ENCODE measurements around the gene CDH13. TPM values are rescaled to one million over a fixed set of nuclear protein-coding genes. Genes with fewer than 3 reads are reported as not detected.

CDH13 gene
- total and polyA plus RNA-seq, 2 experiments from 2014 or later, result 1.2 to 1.5 TPM

DNA sequence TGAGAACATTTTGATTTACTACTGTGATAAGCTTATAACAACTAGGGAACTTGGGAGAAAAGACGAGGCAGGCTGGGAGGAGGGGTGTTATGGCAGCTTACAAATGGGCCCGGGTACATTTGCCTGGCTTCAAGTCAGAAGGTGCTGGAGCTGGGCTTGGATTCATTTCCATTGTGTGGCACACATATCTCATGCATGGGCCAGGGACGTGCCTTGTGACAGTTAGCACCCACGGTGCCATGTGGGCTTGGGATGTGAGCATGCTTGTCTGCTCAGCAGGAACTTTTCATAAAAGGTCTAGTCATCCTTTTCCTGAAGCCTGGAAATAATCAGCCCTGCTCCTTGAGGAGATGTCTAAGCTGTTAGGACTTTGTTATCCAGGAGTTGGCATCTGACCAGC, 572.2 kb downstream of the CDH13 start:
- Histone ChIP-seq H3K36me3 (replicated peaks; ENCODE audit: insufficient read depth, low read depth) (no peaks in the 10 kb centered on the region), H3K4me3 (no peak overlapping the region), H3K4me2 (no peak overlapping the region), H3K27me3 (peaks cover 3% of the 10 kb centered on the region), H3K79me2 (no peaks in the 10 kb centered on the region), H3K27ac (no peak overlapping the region), H3K9me2 (replicated peaks; ENCODE audit: insufficient read depth) (no peaks in the 10 kb centered on the region), H3K4me1 (ENCODE audit: insufficient read depth) (no peaks in the 10 kb centered on the region), H3K9me3 (ENCODE audit: low read depth) (no peaks in the 10 kb centered on the region), H4K20me1 (ENCODE audit: insufficient read depth, poor library complexity, severe bottlenecking) (no peaks in the 10 kb centered on the region), H2AFZ (no peak overlapping the region)
- DNase-seq (ENCODE audit: low spot score), result no peak
- no peak for TF ChIP-seq EZH2 (IDR thresholded peaks at IDR 0.05; ENCODE audit: borderline replicate concordance)
- TF ChIP-seq EZH2phosphoT487 (IDR thresholded peaks at IDR 0.05; ENCODE audit: low read depth, severe bottlenecking, unreplicated experiment), result no peak
- TF ChIP-seq, protein P1, sequence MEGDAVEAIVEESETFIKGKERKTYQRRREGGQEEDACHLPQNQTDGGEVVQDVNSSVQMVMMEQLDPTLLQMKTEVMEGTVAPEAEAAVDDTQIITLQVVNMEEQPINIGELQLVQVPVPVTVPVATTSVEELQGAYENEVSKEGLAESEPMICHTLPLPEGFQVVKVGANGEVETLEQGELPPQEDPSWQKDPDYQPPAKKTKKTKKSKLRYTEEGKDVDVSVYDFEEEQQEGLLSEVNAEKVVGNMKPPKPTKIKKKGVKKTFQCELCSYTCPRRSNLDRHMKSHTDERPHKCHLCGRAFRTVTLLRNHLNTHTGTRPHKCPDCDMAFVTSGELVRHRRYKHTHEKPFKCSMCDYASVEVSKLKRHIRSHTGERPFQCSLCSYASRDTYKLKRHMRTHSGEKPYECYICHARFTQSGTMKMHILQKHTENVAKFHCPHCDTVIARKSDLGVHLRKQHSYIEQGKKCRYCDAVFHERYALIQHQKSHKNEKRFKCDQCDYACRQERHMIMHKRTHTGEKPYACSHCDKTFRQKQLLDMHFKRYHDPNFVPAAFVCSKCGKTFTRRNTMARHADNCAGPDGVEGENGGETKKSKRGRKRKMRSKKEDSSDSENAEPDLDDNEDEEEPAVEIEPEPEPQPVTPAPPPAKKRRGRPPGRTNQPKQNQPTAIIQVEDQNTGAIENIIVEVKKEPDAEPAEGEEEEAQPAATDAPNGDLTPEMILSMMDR (IDR thresholded peaks at IDR 0.05; ENCODE audit: poor library complexity), result no peak
- 81% methylated on average over 4 of the region's 4 CpGs for WGBS (ENCODE audit: low lambda C conversion rate, missing lambda C conversion rate)

DNA sequence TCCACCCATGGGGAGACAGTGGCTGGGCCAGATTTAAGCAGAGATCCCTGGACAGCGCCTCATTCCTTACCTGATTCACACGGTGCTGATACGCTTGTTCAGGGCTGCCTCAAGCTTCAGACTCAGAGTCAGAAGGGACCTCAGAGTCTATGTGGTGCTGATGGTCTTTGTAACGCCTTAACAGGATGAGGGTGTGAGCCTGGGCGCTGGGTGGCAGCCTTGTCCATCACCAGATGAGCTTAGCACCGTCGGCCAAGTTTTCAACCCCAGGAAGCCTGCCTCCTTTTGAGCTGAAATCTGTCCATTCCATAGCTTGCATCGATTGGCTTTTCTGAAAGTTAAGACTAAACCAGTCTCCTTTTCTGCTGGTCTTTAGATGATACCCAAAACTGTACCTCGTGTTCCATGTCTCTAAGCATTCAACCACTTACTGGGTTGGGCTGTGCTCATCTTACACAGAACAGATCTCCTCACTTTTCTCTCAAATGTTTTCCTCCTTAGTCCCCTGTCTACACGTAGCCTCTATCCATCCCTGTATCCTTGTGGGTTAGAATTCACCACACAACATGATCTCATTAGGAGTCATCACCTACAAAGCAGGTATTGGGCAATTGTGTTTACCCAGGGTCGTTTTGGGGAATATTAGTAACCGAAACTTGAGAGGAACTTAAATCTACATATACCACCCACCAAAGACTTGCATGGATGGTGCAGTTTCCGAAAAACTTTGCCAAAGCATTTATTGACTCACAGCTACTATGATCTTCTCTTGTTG, 573.4 kb downstream of the CDH13 start:
- no peak overlapping the region for H3K4me2 ChIP-seq
- H3K79me2 ChIP-seq, result no peaks in the 10 kb centered on the region
- 76% methylated on average over 13 of the region's 13 CpGs for WGBS (ENCODE audit: low lambda C conversion rate, missing lambda C conversion rate)
- no peak overlapping the region for H2AFZ ChIP-seq
- H3K4me1 ChIP-seq (ENCODE audit: insufficient read depth), result no peaks in the 10 kb centered on the region
- no peaks in the 10 kb centered on the region for H3K36me3 ChIP-seq (replicated peaks; ENCODE audit: insufficient read depth, low read depth)
- TF ChIP-seq EZH2phosphoT487 (IDR thresholded peaks at IDR 0.05; ENCODE audit: low read depth, severe bottlenecking, unreplicated experiment), result no peak
- TF ChIP-seq, protein P1 (IDR thresholded peaks at IDR 0.05; ENCODE audit: poor library complexity), result no peak
- no peak for DNase-seq (ENCODE audit: low spot score)
- H4K20me1 ChIP-seq (ENCODE audit: insufficient read depth, poor library complexity, severe bottlenecking), result no peaks in the 10 kb centered on the region
- H3K9me2 ChIP-seq (replicated peaks; ENCODE audit: insufficient read depth), result no peaks in the 10 kb centered on the region
- H3K27ac ChIP-seq, result no peak overlapping the region
- no peaks in the 10 kb centered on the region for H3K9me3 ChIP-seq (ENCODE audit: low read depth)
- no peaks in the 10 kb centered on the region for H3K27me3 ChIP-seq
- H3K4me3 ChIP-seq, result no peak overlapping the region

DNA sequence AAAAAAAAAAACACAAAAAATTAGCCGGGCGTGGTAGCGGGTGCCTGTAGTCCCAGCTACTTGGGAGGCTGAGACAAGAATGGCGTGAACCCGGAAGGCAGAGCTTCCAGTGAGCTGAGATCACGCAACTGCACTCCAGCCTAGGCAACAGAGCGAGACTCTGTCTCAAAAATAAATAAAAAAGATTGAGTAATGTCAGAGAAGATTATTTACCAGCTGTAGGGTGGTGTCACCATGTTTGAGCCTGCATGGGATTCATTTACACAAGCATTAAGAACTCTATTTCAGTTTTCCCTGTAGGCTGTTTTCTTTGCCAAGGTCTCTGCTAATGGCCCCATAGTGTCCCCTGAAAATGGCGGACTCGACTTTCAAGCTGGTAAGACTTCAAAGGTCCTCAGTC, 575.0 kb downstream of the CDH13 start:
- TF ChIP-seq, protein P1 (IDR thresholded peaks at IDR 0.05; ENCODE audit: poor library complexity), result no peak
- no peak for TF ChIP-seq EZH2 (IDR thresholded peaks at IDR 0.05; ENCODE audit: borderline replicate concordance)
- no peak for TF ChIP-seq EZH2phosphoT487 (IDR thresholded peaks at IDR 0.05; ENCODE audit: low read depth, severe bottlenecking, unreplicated experiment)
- H3K27ac ChIP-seq, result no peak overlapping the region
- WGBS (ENCODE audit: low lambda C conversion rate, missing lambda C conversion rate), result 95% methylated on average over 9 of the region's 9 CpGs
- no peaks in the 10 kb centered on the region for H3K9me2 ChIP-seq (replicated peaks; ENCODE audit: insufficient read depth)
- no peak overlapping the region for H2AFZ ChIP-seq
- no peaks in the 10 kb centered on the region for H3K27me3 ChIP-seq
- no peaks in the 10 kb centered on the region for H3K9me3 ChIP-seq (ENCODE audit: low read depth)
- no peaks in the 10 kb centered on the region for H3K36me3 ChIP-seq (replicated peaks; ENCODE audit: insufficient read depth, low read depth)
- no peak overlapping the region for H3K4me2 ChIP-seq
- H3K4me3 ChIP-seq, result no peak overlapping the region
- H3K4me1 ChIP-seq (ENCODE audit: insufficient read depth), result no peaks in the 10 kb centered on the region
- DNase-seq (ENCODE audit: low spot score), result no peak
- H4K20me1 ChIP-seq (ENCODE audit: insufficient read depth, poor library complexity, severe bottlenecking), result no peaks in the 10 kb centered on the region
- H3K79me2 ChIP-seq, result no peaks in the 10 kb centered on the region

Data from hepatocyte (in vitro differentiated cells).